HK-2 (cell line): ENCODE measurements around the gene CLSTN2.
A peak's percentile ranks its signal among the peaks of the same experiment; 100 is the strongest.

ENCODE experiments used
- DNase-seq: peaks from one replicate; pipeline ENCODE4 v3.0.0-alpha.2; 2018; ENCODE audit not compliant: unreplicated experiment

CLSTN2 gene

GRCh38 chr3:140501061-140501769, 566.2 kb downstream of the CLSTN2 start:
- DNase-seq: no peak

GRCh38 chr3:140501770-140502364, 566.9 kb downstream of the CLSTN2 start:
- no peak for DNase-seq

GRCh38 chr3:140505213-140505612, 570.2 kb downstream of the CLSTN2 start:
- DNase-seq: no peak

- DNase-seq: no peak
These were observed 570.9 kb downstream of the CLSTN2 start for GRCh38 chr3:140505876-140506275.

- DNase-seq: no peak
These were observed 573.6 kb downstream of the CLSTN2 start for GRCh38 chr3:140508550-140508949.

- DNase-seq: no peak
These were observed 574.5 kb downstream of the CLSTN2 start for GRCh38 chr3:140509534-140509933.

GRCh38 chr3:140510303-140510861, 575.4 kb downstream of the CLSTN2 start:
- DNase-seq: no peak

GRCh38 chr3:140521751-140522445, 586.9 kb downstream of the CLSTN2 start:
- no peak for DNase-seq

GRCh38 chr3:140522653-140523380, 587.8 kb downstream of the CLSTN2 start:
- no peak for DNase-seq

GRCh38 chr3:140523600-140523999, 588.6 kb downstream of the CLSTN2 start:
- no peak for DNase-seq

- DNase-seq: no peak
These were observed 592.2 kb downstream of the CLSTN2 start for GRCh38 chr3:140527156-140527555.

GRCh38 chr3:140529096-140529495, 594.1 kb downstream of the CLSTN2 start:
- peak; percentile 59 for DNase-seq

- DNase-seq: no peak
These were observed 594.6 kb downstream of the CLSTN2 start for GRCh38 chr3:140529558-140529957.

GRCh38 chr3:140530131-140530530, 595.1 kb downstream of the CLSTN2 start:
- no peak for DNase-seq

GRCh38 chr3:140530603-140531002, 595.6 kb downstream of the CLSTN2 start:
- DNase-seq: no peak

- no peak for DNase-seq
These were observed 597.9 kb downstream of the CLSTN2 start for GRCh38 chr3:140532793-140533330.

GRCh38 chr3:140536926-140537726, 602.1 kb downstream of the CLSTN2 start:
- no peak for DNase-seq

GRCh38 chr3:140537727-140538082, 602.7 kb downstream of the CLSTN2 start:
- no peak for DNase-seq

- no peak for DNase-seq
These were observed 605.3 kb downstream of the CLSTN2 start for GRCh38 chr3:140540262-140540661.

GRCh38 chr3:140541975-140542653, 607.1 kb downstream of the CLSTN2 start:
- no peak for DNase-seq
